GM12875 (cell line): ENCODE data around the gene CTNNBL1.

ENCODE experiments used
- H3K4me3 ChIP-seq: one replicate; pipeline ENCODE4 v1.5.1; 2011; ENCODE audit warnings: low read depth, low read length, control low read depth
- CTCF ChIP-seq: IDR thresholded peaks from 2 replicates; pipeline ENCODE4 v1.5.1; 2011; ENCODE audit warnings: low read depth, mild to moderate bottlenecking, control low read depth, inconsistent platforms, low read length, moderate library complexity, borderline replicate concordance; ENCODE audit not compliant: insufficient read depth

The CTNNBL1 gene

DNA sequence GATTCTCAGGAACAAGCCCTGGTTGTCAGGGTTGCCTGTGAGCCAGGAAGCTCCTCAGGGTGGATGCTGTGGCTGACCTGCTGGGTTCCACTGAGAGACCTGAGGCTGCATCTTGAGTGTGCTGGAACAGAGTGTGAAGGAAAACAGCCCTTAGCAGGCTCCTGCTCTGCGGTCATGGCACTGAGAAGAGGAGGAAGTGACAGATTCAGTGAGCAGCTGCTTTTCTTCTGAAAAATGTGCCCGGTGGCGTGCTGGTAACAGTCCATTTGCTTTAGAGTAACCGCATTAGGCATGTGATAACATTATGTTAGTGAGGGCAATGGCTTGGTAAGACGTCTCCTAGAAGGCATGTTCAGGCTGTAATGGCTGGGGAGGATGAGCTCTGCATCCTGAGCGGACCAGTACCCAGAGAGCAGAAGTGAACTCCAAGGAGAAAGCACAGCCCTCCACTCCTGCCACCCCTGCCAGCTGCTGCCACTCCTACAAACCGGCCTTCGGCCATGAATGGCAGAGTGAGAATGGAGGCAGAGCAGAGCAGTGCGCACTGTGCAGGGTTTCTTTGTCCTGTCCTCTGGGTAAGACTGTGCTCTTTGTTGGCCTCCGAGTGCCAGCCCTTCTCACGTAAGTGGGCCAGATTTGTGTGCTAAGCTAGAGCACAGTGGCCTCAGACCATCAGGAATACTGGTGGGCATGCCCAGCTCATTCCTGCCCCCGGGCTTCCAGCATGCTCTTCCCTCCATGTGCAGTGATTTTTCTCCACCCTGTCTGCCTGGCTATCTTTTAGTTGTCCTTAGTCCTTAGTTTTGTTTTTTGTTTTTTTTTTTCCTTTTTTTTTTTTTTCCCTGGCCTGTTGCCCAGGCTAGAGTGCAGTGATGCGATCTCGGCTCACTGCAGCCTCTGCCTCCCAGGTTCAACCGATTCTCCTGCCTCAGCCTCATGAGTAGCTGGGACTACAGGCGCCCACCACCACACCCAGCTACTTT lies 111.0 kb downstream of the CTNNBL1 start:
- H3K4me3 ChIP-seq = no peak overlapping the region

DNA sequence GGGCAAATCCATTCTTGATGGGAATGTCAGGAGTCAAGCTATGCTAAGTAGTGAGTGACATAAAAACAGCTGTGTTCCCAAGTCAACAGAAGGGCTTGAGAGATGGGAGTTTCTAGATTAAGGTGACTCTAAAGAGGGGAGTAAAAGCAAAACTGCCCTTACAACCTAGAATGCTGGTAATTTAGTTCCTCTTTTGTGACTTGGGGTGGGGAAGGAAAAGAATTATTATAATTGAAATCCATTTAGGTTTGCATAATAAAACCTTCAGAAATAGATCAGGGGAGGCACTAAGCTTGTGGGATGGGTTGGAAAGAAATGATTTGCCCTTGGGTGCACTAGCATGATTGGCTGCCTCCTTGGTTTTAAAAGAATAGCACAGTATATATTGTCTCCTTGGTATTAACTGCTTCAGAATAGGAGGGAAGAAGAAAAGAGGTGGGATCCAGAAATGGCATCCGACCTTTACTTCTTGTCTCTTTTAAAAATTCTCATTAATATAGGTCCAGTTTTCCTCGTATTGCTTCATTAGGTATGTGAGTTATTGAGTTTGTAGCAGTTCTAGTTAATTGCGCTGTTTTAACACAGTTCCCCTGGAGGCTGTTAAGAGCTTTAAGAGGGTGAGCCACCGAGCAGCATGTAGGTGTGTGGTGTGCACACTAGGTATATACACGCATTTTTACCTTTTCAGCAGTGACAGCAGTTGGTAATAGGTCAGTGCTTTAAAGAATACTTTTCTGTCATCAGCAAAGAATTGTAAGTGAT lies 113.8 kb downstream of the CTNNBL1 start:
- TF ChIP-seq CTCF = no peak
- no peak overlapping the region for H3K4me3 ChIP-seq

More for the DNA sequence above, 111.0 kb downstream of the CTNNBL1 start:
- no peak for TF ChIP-seq CTCF

- TF ChIP-seq CTCF = no peak
- no peak overlapping the region for H3K4me3 ChIP-seq
These were observed 114.6 kb downstream of the CTNNBL1 start for GRCh38 chr20:37808233-37809070.

DNA sequence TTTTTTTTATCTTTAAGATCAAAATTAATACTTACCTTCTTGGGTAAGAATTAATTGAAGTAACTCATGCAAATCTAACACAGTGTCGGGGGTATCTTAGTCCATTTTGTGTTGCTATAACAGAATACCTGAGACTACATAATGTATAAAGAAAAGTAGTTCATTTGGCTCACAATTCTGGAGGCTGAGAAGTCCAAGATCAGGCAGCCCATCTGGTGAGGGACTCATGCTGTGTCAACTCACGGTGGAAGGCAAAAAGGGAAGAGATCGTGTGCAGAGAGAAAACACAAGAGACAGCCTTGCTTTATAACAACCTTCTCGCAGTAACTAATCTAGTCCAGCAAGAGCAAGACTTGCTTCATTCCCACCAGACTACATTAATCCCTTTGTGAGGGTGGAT lies 116.2 kb downstream of the CTNNBL1 start:
- H3K4me3 ChIP-seq = no peak overlapping the region
- no peak for TF ChIP-seq CTCF

DNA sequence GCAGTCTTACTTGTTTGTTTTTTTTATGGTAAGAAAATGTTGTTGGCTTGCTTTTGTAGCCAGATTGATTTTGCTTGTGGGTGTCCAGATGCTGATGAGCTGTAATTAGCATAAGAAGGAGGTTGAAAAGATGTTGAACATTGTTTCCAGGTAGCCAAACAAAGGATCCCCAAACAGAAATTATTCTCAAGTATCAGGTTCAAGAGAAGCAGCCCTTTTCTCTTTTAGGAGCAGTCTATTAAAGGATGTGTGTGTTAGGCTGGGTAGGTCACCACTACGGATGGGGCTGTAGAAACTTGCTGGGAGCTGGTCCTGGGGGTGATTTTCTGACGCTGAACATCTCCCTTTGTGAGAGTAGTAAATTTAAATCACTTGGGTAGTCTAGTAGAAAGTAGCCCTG lies 122.2 kb downstream of the CTNNBL1 start:
- no peak overlapping the region for H3K4me3 ChIP-seq
- TF ChIP-seq CTCF = no peak

GRCh38 chr20:37816726-37817125 lies 122.9 kb downstream of the CTNNBL1 start:
- no peak overlapping the region for H3K4me3 ChIP-seq
- TF ChIP-seq CTCF = no peak
